GM12874 (cell line): ENCODE measurements around the gene ANO8.

ENCODE experiments used
- TF ChIP-seq, protein P1 (sequence below): IDR thresholded peaks from 2 replicates; pipeline ENCODE4 v1.5.1; 2011; ENCODE audit warnings: low read depth, mild to moderate bottlenecking, control low read depth, low read length, moderate library complexity; ENCODE audit not compliant: insufficient read depth

ANO8 gene

DNA sequence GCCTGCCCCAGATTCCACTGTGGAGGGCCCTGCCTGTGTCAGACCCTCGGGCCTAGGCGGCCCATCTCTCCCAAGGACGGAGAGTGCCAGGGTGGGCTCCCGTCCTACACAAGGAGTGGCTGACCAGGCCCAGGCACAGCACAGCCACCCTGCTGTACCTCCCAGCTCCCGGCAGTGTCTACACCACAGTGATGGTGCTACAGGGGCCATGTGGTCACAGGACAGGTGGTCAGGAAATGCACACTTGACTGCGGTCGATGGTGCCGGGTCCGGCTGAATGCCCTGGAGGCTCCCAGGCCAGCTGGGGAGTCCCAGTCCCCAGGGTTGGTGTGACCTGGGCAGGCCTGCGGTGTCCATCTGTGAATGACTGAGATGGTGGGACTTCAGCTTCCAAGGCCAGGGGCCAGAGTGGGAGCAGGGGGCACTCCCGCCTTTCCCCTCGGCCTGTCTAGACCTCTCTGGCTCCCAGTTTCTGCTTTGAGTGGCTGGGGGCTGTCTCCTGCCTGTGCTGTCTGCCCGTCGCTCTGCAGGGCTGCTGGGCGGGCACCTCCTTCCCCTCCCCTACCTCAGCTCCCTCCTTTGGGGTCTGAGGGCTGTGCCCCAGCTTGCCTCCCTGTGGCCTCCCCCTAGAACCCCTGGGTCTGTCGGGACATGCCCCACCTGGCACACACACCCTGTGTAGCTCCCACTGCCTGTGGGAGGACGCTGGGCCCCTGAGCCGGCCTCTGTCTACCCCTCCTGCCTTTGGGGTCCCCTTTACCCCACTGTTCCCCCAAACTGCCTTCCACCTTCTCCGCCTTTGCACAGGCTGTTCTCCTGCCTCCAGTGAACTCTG lies 12.8 kb downstream of the ANO8 start:
- TF ChIP-seq, protein P1, sequence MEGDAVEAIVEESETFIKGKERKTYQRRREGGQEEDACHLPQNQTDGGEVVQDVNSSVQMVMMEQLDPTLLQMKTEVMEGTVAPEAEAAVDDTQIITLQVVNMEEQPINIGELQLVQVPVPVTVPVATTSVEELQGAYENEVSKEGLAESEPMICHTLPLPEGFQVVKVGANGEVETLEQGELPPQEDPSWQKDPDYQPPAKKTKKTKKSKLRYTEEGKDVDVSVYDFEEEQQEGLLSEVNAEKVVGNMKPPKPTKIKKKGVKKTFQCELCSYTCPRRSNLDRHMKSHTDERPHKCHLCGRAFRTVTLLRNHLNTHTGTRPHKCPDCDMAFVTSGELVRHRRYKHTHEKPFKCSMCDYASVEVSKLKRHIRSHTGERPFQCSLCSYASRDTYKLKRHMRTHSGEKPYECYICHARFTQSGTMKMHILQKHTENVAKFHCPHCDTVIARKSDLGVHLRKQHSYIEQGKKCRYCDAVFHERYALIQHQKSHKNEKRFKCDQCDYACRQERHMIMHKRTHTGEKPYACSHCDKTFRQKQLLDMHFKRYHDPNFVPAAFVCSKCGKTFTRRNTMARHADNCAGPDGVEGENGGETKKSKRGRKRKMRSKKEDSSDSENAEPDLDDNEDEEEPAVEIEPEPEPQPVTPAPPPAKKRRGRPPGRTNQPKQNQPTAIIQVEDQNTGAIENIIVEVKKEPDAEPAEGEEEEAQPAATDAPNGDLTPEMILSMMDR = no peak

DNA sequence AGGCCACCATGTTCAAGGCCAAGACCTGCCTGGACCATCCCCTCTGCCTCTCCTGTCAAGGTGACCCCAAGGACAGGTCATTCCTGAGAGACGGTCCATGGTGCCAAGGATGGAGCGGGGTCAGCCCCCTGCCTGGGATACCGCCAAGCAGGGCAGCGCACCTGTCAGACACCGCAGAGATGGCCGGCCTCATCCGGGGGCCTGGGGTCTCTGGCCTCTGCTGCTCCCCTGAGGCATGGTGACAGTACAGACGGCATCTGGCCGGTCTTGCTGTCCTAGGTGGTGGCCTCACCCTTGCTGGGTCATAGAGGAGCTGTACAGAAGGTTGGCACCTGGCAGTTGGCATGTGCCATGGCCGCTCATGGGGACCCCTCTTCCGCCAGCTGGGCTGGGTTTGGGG lies 14.2 kb downstream of the ANO8 start:
- TF ChIP-seq, protein P1 = no peak

- TF ChIP-seq, protein P1 = no peak
Observed at GRCh38 chr19:17319473-17320238, 15.0 kb downstream of the ANO8 start.

- TF ChIP-seq, protein P1 = no peak
Observed at GRCh38 chr19:17318966-17319365, 15.7 kb downstream of the ANO8 start.

DNA sequence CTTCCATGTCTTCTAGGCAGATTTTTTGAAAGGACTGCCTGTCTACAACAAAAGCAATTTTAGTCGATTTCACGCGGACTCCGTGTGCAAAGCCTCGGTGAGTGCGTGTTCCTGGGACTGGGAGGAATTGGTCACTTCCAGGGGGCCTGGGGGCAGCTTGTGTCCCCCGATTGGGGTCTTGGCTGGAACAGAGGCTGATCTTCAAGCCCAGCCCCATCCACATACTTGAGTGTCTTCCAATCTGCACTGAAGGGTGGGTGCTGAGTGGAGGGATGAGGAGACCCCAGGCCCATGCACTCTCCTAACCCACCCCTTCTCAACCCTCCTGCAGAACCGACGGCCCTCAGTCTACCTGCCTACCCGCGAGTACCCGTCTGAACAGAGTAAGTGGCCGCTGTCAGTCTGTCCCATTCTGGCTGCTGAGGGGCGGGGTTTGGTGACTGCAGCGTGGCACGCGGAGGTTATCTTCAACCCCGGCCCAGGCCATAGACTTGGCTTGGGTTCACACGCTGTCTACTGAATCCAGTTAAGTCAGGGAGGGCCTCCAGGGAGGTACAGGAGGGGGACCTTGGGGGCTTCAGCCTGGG lies 20.6 kb downstream of the ANO8 start:
- TF ChIP-seq, protein P1 = no peak

GRCh38 chr19:17312189-17313113 lies 22.2 kb downstream of the ANO8 start:
- TF ChIP-seq, protein P1 = no peak
